Activated CD4-positive, alpha-beta T cell treated with anti-CD3 and anti-CD28 coated beads, Interleukin-2, Interleukin-6, amounts not matched to agents 100 ng/mL and 50 ng/mL, durations not matched to agents 16 hours and 8 hours (primary cell): Measurements from ENCODE around the gene ZNF622.
A peak's percentile ranks its signal among the peaks of the same experiment; 100 is the strongest.
"Not testable (repeated sequence)": the region's sequence is repeated elsewhere in the genome, so short reads cannot be mapped to it uniquely, and the experiment has no call there.

Experiments
- DNase-seq: peaks from one replicate; pipeline ENCODE4 v3.0.0-alpha.2; 2020

ZNF622 gene

GRCh38 chr5:16477541-16477940, 11.9 kb upstream of the ZNF622 start:
- no peak for DNase-seq

GRCh38 chr5:16476417-16476816, 10.8 kb upstream of the ZNF622 start:
- DNase-seq, result not testable (repeated sequence)

GRCh38 chr5:16471387-16471786, 5.8 kb upstream of the ZNF622 start:
- no peak for DNase-seq

- peak; percentile 73 for DNase-seq
Measured at GRCh38 chr5:16467363-16468219, 2.0 kb upstream of the ZNF622 start.

GRCh38 chr5:16464664-16465543, 696 bp downstream of the ZNF622 start:
- DNase-seq, result no peak

GRCh38 chr5:16464231-16464630, 1.4 kb downstream of the ZNF622 start:
- no peak for DNase-seq

GRCh38 chr5:16461782-16462181, 3.8 kb downstream of the ZNF622 start:
- DNase-seq, result no peak

DNA sequence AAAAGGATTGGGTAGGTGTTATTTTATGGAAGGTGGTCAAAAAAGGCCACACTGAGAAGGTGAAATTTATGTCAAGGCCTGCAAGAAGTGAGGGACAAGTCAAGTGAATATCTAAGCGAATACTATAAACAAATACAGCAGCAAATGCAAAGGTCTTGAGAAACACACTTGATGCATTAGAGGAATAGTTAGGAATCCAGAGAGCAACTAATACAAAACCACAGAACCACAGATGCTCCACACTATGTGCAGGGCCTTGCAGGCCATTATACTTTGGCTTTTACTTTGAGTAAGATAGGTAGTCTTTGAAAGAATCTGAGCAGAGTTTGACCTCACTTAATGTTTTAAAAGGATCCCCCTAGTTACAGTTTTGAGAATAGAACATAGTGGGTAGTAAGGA, 4.6 kb downstream of the ZNF622 start:
- DNase-seq, result no peak

GRCh38 chr5:16459451-16459850, 6.1 kb downstream of the ZNF622 start:
- no peak for DNase-seq

- no peak for DNase-seq
Measured at GRCh38 chr5:16457853-16458252, 7.7 kb downstream of the ZNF622 start.

DNA sequence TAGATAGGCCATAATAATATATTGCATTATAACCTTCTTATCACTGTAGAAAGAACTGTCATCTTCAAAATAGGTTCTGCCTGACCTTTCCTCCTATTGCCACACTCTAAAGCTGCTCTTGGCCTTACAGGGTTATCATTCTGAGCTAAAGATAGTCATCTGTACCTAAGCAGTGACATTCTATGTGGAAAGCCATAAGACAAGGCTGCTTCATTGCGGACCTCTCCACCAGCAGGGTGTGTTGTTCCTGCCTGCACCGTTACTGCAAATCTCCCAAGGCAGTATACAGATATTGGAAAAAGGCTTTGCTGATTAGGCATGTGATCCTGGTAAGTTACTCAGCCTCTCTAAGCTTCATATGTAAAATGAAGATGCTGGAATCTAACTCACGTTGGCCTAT, 8.1 kb downstream of the ZNF622 start:
- no peak for DNase-seq

DNA sequence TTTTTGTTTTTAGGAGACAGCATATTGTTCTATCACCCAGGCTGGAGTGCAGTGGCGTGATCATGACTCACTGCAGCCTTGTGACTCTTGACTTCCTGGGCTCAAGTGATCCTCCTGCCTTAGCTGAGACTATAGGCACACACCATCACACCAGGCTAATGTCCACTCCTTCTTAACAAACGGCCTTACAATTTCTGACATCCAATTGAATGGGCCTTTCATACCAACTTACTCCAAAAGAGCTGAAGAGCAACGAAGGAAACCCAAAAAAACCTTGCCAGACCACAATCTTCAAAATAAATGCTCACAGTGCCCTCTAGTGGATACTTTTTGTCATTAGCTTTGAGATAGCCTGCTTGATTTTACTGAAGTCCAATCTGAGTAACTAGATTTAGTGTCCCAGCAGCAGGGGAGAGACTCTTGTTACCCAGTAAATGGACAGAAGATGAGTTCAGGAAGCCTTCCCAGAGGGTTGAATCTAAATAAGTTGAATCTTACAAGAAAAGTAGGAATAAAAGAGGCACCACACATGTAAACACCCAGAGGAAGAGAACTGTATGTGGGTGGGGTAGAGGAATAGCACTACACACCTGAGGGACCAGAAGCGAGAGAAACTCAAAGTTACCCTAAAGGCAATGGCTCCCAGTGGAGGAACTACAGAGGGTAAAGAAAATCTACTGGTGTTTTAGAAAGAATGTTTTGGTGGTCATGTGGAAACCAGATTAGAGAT, 9.3 kb downstream of the ZNF622 start:
- DNase-seq, result peak; percentile 67

GRCh38 chr5:16455668-16456067, 9.9 kb downstream of the ZNF622 start:
- no peak for DNase-seq

DNA sequence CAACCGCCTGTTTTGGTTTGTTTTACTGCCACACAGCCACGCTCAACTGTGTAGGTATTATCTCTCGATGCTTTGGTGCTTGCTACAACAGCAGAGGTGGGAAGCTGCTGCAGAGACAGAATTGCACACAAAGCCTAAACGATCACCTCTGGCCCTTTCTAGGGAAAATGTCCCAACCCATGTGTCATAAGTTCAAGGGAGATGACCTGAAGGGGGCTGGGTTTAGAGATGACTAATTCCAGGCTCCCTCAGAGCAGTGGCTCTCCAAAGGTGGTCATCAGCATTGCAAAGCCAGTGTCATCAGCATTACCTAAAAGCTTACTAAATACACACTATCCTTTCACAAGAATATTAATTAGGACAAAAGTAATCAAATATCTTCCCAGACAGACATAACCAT, 10.9 kb downstream of the ZNF622 start:
- DNase-seq, result no peak

GRCh38 chr5:16453609-16454008, 12.0 kb downstream of the ZNF622 start:
- DNase-seq, result no peak

- DNase-seq, result no peak
Measured at GRCh38 chr5:16450163-16450562, 15.4 kb downstream of the ZNF622 start.

DNA sequence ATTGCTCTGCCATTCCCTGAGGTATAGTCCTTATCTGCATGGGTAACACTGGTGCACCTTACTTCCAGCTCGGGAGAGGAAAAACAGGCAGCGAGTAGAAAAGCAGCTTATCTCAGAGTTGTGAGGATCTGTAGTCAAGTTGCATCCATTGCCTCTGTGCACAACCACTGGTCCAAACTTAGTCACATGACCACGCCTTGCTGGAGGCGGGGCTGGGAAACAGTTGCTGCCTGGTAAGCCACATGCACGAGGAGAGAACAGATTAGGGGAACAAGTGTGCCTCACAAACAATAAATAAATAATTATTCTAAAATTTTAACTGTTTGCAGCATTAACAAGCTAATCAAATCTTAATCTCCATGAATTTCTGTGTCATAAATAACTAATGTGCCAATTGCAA, 18.6 kb downstream of the ZNF622 start:
- DNase-seq, result no peak

GRCh38 chr5:16437977-16438376, 27.6 kb downstream of the ZNF622 start:
- DNase-seq, result no peak

- DNase-seq, result not testable (repeated sequence)
Measured at GRCh38 chr5:16436065-16436682, 29.4 kb downstream of the ZNF622 start.

- no peak for DNase-seq
Measured at GRCh38 chr5:16431490-16431889, 34.1 kb downstream of the ZNF622 start.

GRCh38 chr5:16430349-16431089, 35.1 kb downstream of the ZNF622 start:
- DNase-seq, result no peak

- DNase-seq, result no peak
Measured at GRCh38 chr5:16428359-16428758, 37.2 kb downstream of the ZNF622 start.
